Measurements from ENCODE around the gene PMEPA1.

DNA sequence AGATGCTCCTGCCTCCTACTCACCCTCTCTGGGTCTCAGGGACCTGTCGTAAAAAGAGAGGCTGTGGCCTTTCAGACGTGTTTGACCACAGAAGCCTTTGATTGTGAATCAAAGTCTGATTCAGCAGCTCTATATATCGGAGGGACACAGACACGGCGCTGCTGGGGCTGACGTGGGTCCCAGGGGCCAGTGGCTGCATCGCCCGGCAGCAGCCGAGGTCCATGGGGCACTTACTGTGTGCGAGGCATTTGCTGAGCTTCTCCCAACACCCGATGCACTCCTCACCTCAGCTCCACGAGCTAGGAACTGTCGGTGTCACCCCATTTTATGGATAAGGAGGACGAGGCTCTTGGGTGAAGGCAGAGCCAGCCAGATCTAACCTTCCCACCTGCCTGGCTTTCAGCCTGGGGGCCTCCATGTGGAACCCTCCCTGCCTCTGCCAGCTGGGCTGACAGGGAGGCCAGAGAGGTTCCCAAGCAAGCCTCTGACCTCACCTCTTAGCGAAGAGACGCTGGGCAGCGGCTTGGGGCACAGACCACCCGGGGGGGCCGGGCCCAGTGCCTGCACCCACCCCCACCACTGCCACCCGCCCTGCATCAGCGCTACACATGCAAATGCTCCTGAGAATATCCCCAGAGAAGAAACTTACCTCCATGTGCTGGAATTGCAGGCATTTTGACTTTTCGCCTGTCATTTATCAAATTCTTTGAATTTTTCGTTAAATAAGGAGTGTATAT, 19.9 kb downstream of the PMEPA1 start:
- TF ChIP-seq, protein P1, sequence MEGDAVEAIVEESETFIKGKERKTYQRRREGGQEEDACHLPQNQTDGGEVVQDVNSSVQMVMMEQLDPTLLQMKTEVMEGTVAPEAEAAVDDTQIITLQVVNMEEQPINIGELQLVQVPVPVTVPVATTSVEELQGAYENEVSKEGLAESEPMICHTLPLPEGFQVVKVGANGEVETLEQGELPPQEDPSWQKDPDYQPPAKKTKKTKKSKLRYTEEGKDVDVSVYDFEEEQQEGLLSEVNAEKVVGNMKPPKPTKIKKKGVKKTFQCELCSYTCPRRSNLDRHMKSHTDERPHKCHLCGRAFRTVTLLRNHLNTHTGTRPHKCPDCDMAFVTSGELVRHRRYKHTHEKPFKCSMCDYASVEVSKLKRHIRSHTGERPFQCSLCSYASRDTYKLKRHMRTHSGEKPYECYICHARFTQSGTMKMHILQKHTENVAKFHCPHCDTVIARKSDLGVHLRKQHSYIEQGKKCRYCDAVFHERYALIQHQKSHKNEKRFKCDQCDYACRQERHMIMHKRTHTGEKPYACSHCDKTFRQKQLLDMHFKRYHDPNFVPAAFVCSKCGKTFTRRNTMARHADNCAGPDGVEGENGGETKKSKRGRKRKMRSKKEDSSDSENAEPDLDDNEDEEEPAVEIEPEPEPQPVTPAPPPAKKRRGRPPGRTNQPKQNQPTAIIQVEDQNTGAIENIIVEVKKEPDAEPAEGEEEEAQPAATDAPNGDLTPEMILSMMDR (IDR thresholded peaks at IDR 0.05; ENCODE audit: low read depth, low read length), result no peak
- TF ChIP-seq EZH2phosphoT487 (IDR thresholded peaks at IDR 0.05; ENCODE audit: low read depth), result no peak

All from OCI-LY3 (cell line).